SU-DHL-6 (cell line): ENCODE results near the gene NPAS2.

Experiments used
- H2AFZ ChIP-seq: fragments of 200-600 bp; sonication (generic); 2 replicates; pipeline ENCODE4 v1.6.1; 2014; ENCODE audit warnings: low read depth, mild to moderate bottlenecking, moderate library complexity, mixed read lengths, antibody characterized with exemption, low read length; ENCODE audit not compliant: severe bottlenecking
- H3F3A ChIP-seq: fragments of 200-600 bp; shearing (Covaris generic); 2 replicates; pipeline ENCODE4 v1.6.0; 2016; ENCODE audit warnings: antibody characterized with exemption, mild to moderate bottlenecking; ENCODE audit not compliant: insufficient read depth
- H3K27ac ChIP-seq: fragments of 200-600 bp; sonication (generic); 2 replicates; pipeline ENCODE4 v1.5.1; 2016; ENCODE audit warnings: low read depth, mild to moderate bottlenecking, low read length, moderate library complexity, mixed read lengths
- H3K27me3 ChIP-seq: fragments of 200-600 bp; sonication (generic), shearing (Covaris generic); 2 replicates; pipeline ENCODE4 v1.6.0; 2014; ENCODE audit warnings: mild to moderate bottlenecking, low read length
- H3K36me3 ChIP-seq: fragments of 200-600 bp; sonication (generic); 2 replicates; pipeline ENCODE4 v1.6.1; 2014; ENCODE audit warnings: mild to moderate bottlenecking, low read length, mixed read lengths
- H3K4me2 ChIP-seq: fragments of 300-600, 200-600 bp; shearing (Covaris generic), sonication (generic); 2 replicates; pipeline ENCODE4 v1.6.0; 2014; ENCODE audit warnings: low read length, low read depth, mild to moderate bottlenecking; ENCODE audit not compliant: poor library complexity, severe bottlenecking
- H3K4me3 ChIP-seq: fragments of 200-600 bp; sonication (generic); 2 replicates; pipeline ENCODE4 v1.5.1; 2014; ENCODE audit warnings: antibody characterized with exemption, low read length, mild to moderate bottlenecking, mixed read lengths; ENCODE audit not compliant: insufficient read depth, poor library complexity, severe bottlenecking
- H3K79me2 ChIP-seq: fragments of 200-600 bp; sonication (generic); 2 replicates; pipeline ENCODE4 v1.6.1; 2014; ENCODE audit warnings: mild to moderate bottlenecking, low read length, moderate library complexity; ENCODE audit not compliant: insufficient read depth
- H3K9ac ChIP-seq: fragments of 200-600 bp; sonication (generic); 2 replicates; pipeline ENCODE4 v1.7.0; 2014; ENCODE audit warnings: mild to moderate bottlenecking, low read length
- H3K9me2 ChIP-seq: fragments of 200-600 bp; sonication (generic); replicated peaks from 2 replicates; pipeline ENCODE4 v1.6.1; 2014; ENCODE audit warnings: low read length; ENCODE audit not compliant: insufficient read depth
- H3K9me3 ChIP-seq: fragments of 200-600 bp; sonication (generic); 2 replicates; pipeline ENCODE4 v1.6.1; 2014; ENCODE audit warnings: low read length, mixed read lengths; ENCODE audit not compliant: insufficient read depth
- H4K20me1 ChIP-seq: fragments of 200-600 bp; sonication (generic); 2 replicates; pipeline ENCODE4 v1.6.1; 2014; ENCODE audit warnings: low read depth, mild to moderate bottlenecking, antibody characterized with exemption, low read length, moderate library complexity, mixed read lengths
- CTCF ChIP-seq: fragments of 200-600 bp; sonication (generic); IDR thresholded peaks from one replicate; pipeline ENCODE4 v1.5.1; 2017; ENCODE audit warnings: antibody characterized with exemption, mild to moderate bottlenecking, low read length, moderate library complexity; ENCODE audit not compliant: insufficient read depth, poor library complexity, severe bottlenecking
- EZH2phosphoT487 ChIP-seq: fragments of 200-600 bp; sonication (generic), shearing (Covaris generic); conservative IDR thresholded peaks from 2 replicates; pipeline ENCODE4 v1.6.1; 2018; ENCODE audit warnings: mild to moderate bottlenecking, antibody characterized with exemption, low read length, moderate library complexity, mixed read lengths

NPAS2 gene

GRCh38 chr2:100929147-100929546 lies 109.2 kb downstream of the NPAS2 start:
- no peak for TF ChIP-seq CTCF
- no peak for TF ChIP-seq EZH2phosphoT487
- H4K20me1 ChIP-seq, result no peaks in the 10 kb centered on the region
- no peaks in the 10 kb centered on the region for H3K9me2 ChIP-seq
- H3K27me3 ChIP-seq, result no peaks in the 10 kb centered on the region
- H3K4me2 ChIP-seq, result no peak overlapping the region
- H3K9me3 ChIP-seq, result no peaks in the 10 kb centered on the region
- H3K4me3 ChIP-seq, result no peak overlapping the region
- no peaks in the 10 kb centered on the region for H3F3A ChIP-seq
- H2AFZ ChIP-seq, result no peak overlapping the region
- no peak overlapping the region for H3K27ac ChIP-seq
- no peaks in the 10 kb centered on the region for H3K79me2 ChIP-seq
- no peak overlapping the region for H3K9ac ChIP-seq
- H3K36me3 ChIP-seq, result no peaks in the 10 kb centered on the region

- Histone ChIP-seq H3K79me2 (no peaks in the 10 kb centered on the region), H3K4me3 (no peak overlapping the region), H3K27me3 (no peaks in the 10 kb centered on the region), H3K9ac (no peak overlapping the region), H3F3A (no peaks in the 10 kb centered on the region), H3K27ac (no peak overlapping the region), H3K36me3 (no peaks in the 10 kb centered on the region), H4K20me1 (no peaks in the 10 kb centered on the region), H3K9me2 (no peaks in the 10 kb centered on the region), H3K9me3 (no peaks in the 10 kb centered on the region), H3K4me2 (no peak overlapping the region), H2AFZ (no peak overlapping the region)
- TF ChIP-seq EZH2phosphoT487 (no peak), CTCF (no peak)
Measured at GRCh38 chr2:100934504-100935371, 114.8 kb downstream of the NPAS2 start.

DNA sequence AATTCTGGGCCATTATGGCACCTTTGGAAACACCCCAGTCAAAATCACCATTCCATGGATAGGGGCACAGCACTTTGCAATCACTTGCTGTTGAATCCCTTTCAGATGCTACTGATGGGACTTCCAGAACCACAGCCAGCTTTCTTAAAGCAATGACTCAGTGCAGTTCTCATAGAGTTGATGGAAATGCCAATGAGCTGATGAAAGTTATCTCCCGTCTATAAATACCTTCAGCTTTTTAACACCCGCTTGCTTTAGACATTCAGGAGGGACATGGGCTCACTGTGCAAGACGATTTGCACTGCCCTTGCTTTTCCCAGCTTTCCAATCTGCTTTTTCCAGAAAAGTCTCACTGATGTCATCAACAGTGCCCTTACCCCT lies 115.4 kb downstream of the NPAS2 start:
- H3K4me2 ChIP-seq, result no peak overlapping the region
- no peak overlapping the region for H2AFZ ChIP-seq
- no peaks in the 10 kb centered on the region for H3K27me3 ChIP-seq
- H4K20me1 ChIP-seq, result no peaks in the 10 kb centered on the region
- H3K9me3 ChIP-seq, result no peaks in the 10 kb centered on the region
- no peak overlapping the region for H3K27ac ChIP-seq
- no peaks in the 10 kb centered on the region for H3F3A ChIP-seq
- H3K9ac ChIP-seq, result no peak overlapping the region
- no peaks in the 10 kb centered on the region for H3K9me2 ChIP-seq
- TF ChIP-seq CTCF, result no peak
- TF ChIP-seq EZH2phosphoT487, result no peak
- no peak overlapping the region for H3K4me3 ChIP-seq
- no peaks in the 10 kb centered on the region for H3K36me3 ChIP-seq
- no peaks in the 10 kb centered on the region for H3K79me2 ChIP-seq
